ENCODE measurements around the gene BCL2A1.

DNA sequence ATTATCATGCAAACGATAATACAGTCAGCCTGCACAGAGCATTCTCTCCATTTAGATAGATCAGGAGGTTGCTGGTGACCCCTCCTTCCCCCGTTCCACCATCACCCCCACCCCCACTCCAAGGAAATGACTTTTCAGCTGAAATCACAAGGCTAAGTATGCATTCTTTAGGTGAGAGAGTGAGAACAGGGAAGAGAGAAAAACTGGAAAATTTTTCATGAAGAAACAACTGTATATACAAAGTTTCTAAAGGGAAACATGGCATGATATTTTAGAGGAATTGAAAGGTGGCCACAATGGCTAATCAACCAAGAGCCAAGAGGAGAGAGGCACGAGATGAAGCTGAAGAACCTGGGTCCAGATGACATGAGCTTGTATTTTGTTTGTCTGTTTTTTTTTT is 22.2 kb downstream of the BCL2A1 start:
- TF ChIP-seq, protein P1, sequence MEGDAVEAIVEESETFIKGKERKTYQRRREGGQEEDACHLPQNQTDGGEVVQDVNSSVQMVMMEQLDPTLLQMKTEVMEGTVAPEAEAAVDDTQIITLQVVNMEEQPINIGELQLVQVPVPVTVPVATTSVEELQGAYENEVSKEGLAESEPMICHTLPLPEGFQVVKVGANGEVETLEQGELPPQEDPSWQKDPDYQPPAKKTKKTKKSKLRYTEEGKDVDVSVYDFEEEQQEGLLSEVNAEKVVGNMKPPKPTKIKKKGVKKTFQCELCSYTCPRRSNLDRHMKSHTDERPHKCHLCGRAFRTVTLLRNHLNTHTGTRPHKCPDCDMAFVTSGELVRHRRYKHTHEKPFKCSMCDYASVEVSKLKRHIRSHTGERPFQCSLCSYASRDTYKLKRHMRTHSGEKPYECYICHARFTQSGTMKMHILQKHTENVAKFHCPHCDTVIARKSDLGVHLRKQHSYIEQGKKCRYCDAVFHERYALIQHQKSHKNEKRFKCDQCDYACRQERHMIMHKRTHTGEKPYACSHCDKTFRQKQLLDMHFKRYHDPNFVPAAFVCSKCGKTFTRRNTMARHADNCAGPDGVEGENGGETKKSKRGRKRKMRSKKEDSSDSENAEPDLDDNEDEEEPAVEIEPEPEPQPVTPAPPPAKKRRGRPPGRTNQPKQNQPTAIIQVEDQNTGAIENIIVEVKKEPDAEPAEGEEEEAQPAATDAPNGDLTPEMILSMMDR (IDR thresholded peaks at IDR 0.05): no peak
- TF ChIP-seq POLR2AphosphoS5 (IDR thresholded peaks at IDR 0.05; ENCODE audit: low read depth, low read length) (no peak), REST (IDR thresholded peaks at IDR 0.05; ENCODE audit: insufficient read depth in 1 of 2, low read depth in 2 of 2, low read length in 1 of 2) (no peak), SIN3A (IDR thresholded peaks at IDR 0.05; ENCODE audit: borderline replicate concordance, insufficient read depth, low read depth, low read length) (no peak)
